ENCODE results near the gene PRRX2.
A peak's percentile ranks its signal among the peaks of the same experiment; 100 is the strongest.

Gene PRRX2

GRCh38 chr9:129676975-129677374 is 11.5 kb downstream of the PRRX2 start:
- Histone ChIP-seq H3K4me3 (ENCODE audit: low read depth, low read length) (no peak overlapping the region), H3K9me3 (ENCODE audit: control insufficient read depth, insufficient read depth, low read depth, low read length) (no peaks in the 10 kb centered on the region), H3K27ac (ENCODE audit: extremely low read depth, low read depth, low read length) (no peak overlapping the region), H3K4me1 (ENCODE audit: control insufficient read depth, insufficient read depth, low read length) (no peaks in the 10 kb centered on the region), H3K36me3 (ENCODE audit: control insufficient read depth in 2 of 2, insufficient read depth in 1 of 2, low read length in 2 of 2) (no peaks in the 10 kb centered on the region)
- ChIA-PET CTCF (interaction anchor here (0.6 to 1.9 kb wide), 2 partner anchors 315 to 545 kb away, joined by 4 to 5 read pairs; no protein-coding TSS in a partner anchor), POLR2A (interaction anchor here (1.2 kb wide), 1 partner anchor 20 kb away, joined by 5 read pairs; no protein-coding TSS in a partner anchor)
- TF ChIP-seq ZNF626 (tag by site-specific recombination; IDR thresholded peaks at IDR 0.05) (no peak), ZBTB17 (tag by site-specific recombination; IDR thresholded peaks at IDR 0.05) (no peak), SCRT1 (tag by site-specific recombination; IDR thresholded peaks at IDR 0.05; ENCODE audit: borderline replicate concordance) (no peak), RBAK (tag by site-specific recombination; IDR thresholded peaks at IDR 0.05) (no peak), YY2 (tag by site-specific recombination; IDR thresholded peaks at IDR 0.05) (no peak), ZNF544 (tag by site-specific recombination; IDR thresholded peaks at IDR 0.05) (no peak), ZNF596 (tag by site-specific recombination; IDR thresholded peaks at IDR 0.05) (no peak), ZNF768 (tag by site-specific recombination; IDR thresholded peaks at IDR 0.05) (no peak), ZNF629 (tag by site-specific recombination; IDR thresholded peaks at IDR 0.05) (no peak)

GRCh38 chr9:129677456-129677855 is 12.0 kb downstream of the PRRX2 start:
- TF ChIP-seq, protein P1, sequence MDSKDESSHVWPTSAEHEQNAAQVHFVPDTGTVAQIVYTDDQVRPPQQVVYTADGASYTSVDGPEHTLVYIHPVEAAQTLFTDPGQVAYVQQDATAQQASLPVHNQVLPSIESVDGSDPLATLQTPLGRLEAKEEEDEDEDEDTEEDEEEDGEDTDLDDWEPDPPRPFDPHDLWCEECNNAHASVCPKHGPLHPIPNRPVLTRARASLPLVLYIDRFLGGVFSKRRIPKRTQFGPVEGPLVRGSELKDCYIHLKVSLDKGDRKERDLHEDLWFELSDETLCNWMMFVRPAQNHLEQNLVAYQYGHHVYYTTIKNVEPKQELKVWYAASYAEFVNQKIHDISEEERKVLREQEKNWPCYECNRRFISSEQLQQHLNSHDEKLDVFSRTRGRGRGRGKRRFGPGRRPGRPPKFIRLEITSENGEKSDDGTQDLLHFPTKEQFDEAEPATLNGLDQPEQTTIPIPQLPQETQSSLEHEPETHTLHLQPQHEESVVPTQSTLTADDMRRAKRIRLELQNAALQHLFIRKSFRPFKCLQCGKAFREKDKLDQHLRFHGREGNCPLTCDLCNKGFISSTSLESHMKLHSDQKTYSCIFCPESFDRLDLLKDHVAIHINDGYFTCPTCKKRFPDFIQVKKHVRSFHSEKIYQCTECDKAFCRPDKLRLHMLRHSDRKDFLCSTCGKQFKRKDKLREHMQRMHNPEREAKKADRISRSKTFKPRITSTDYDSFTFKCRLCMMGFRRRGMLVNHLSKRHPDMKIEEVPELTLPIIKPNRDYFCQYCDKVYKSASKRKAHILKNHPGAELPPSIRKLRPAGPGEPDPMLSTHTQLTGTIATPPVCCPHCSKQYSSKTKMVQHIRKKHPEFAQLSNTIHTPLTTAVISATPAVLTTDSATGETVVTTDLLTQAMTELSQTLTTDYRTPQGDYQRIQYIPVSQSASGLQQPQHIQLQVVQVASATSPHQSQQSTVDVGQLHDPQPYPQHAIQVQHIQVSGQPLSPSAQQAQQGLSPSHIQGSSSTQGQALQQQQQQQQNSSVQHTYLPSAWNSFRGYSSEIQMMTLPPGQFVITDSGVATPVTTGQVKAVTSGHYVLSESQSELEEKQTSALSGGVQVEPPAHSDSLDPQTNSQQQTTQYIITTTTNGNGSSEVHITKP (tag by site-specific recombination; IDR thresholded peaks at IDR 0.05): peak; percentile 33; the same call in 1 of the 2 replicates
- TF ChIP-seq KLF1 (tag by site-specific recombination; IDR thresholded peaks at IDR 0.05) (peak; percentile 83), ZIC2 (tag by site-specific recombination; IDR thresholded peaks at IDR 0.05) (peak; percentile 64), SP7 (tag by site-specific recombination; IDR thresholded peaks at IDR 0.05) (0 out of 2 replicates have a peak, but pooled peaks have one; percentile 28), GLIS2 (tag by site-specific recombination; IDR thresholded peaks at IDR 0.05) (peak; percentile 60; the same call in 1 of the 2 replicates), ZNF184 (tag by site-specific recombination; IDR thresholded peaks at IDR 0.05) (no peak), PATZ1 (tag by site-specific recombination; IDR thresholded peaks at IDR 0.05) (peak; percentile 70), GLIS1 (tag by site-specific recombination; IDR thresholded peaks at IDR 0.05) (peak; percentile 70), ZBTB8A (tag by site-specific recombination; IDR thresholded peaks at IDR 0.05) (no peak), ZNF146 (tag by site-specific recombination; IDR thresholded peaks at IDR 0.05) (no peak), AEBP2 (tag by site-specific recombination; IDR thresholded peaks at IDR 0.05; ENCODE audit: borderline replicate concordance) (no peak), WT1 (tag by site-specific recombination; IDR thresholded peaks at IDR 0.05) (peak; percentile 73), PRDM1 (tag by site-specific recombination; IDR thresholded peaks at IDR 0.05) (0 out of 2 replicates have a peak, but pooled peaks have one; percentile 21), ZNF239 (tag by site-specific recombination; IDR thresholded peaks at IDR 0.05) (no peak), ZNF791 (tag by site-specific recombination; IDR thresholded peaks at IDR 0.05) (no peak)
- TF ChIP-seq, protein P2, sequence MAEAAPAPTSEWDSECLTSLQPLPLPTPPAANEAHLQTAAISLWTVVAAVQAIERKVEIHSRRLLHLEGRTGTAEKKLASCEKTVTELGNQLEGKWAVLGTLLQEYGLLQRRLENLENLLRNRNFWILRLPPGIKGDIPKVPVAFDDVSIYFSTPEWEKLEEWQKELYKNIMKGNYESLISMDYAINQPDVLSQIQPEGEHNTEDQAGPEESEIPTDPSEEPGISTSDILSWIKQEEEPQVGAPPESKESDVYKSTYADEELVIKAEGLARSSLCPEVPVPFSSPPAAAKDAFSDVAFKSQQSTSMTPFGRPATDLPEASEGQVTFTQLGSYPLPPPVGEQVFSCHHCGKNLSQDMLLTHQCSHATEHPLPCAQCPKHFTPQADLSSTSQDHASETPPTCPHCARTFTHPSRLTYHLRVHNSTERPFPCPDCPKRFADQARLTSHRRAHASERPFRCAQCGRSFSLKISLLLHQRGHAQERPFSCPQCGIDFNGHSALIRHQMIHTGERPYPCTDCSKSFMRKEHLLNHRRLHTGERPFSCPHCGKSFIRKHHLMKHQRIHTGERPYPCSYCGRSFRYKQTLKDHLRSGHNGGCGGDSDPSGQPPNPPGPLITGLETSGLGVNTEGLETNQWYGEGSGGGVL (tag by site-specific recombination; IDR thresholded peaks at IDR 0.05): peak; percentile 60
- TF ChIP-seq, protein P3, sequence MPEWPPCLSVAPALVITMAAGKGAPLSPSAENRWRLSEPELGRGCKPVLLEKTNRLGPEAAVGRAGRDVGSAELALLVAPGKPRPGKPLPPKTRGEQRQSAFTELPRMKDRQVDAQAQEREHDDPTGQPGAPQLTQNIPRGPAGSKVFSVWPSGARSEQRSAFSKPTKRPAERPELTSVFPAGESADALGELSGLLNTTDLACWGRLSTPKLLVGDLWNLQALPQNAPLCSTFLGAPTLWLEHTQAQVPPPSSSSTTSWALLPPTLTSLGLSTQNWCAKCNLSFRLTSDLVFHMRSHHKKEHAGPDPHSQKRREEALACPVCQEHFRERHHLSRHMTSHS (tag by site-specific recombination; IDR thresholded peaks at IDR 0.05): no peak
- no peaks in the 10 kb centered on the region for H3K9me3 ChIP-seq (ENCODE audit: control insufficient read depth, insufficient read depth, low read depth, low read length)
- no peak overlapping the region for H3K27ac ChIP-seq (ENCODE audit: extremely low read depth, low read depth, low read length)
- no peaks in the 10 kb centered on the region for H3K4me1 ChIP-seq (ENCODE audit: control insufficient read depth, insufficient read depth, low read length)
- ChIA-PET POLR2A (interaction anchor here (1.2 kb wide), 1 partner anchor 19 kb away, joined by 5 read pairs; no protein-coding TSS in a partner anchor), CTCF (interaction anchor here (0.5 to 0.6 kb wide), 2 partner anchors 49 to 314 kb away, joined by 4 read pairs; no protein-coding TSS in a partner anchor)
- H3K36me3 ChIP-seq (ENCODE audit: control insufficient read depth in 2 of 2, insufficient read depth in 1 of 2, low read length in 2 of 2): no peaks in the 10 kb centered on the region
- no peak overlapping the region for H3K4me3 ChIP-seq (ENCODE audit: low read depth, low read length)

Data from HEK293 (cell line).